ENCODE results near the gene SLC19A1. TPM values are rescaled to one million over a fixed set of nuclear protein-coding genes. Genes with fewer than 3 reads are reported as not detected.

Gene SLC19A1
- total RNA-seq, 1 experiment from 2014 or later: 8.3 TPM

DNA sequence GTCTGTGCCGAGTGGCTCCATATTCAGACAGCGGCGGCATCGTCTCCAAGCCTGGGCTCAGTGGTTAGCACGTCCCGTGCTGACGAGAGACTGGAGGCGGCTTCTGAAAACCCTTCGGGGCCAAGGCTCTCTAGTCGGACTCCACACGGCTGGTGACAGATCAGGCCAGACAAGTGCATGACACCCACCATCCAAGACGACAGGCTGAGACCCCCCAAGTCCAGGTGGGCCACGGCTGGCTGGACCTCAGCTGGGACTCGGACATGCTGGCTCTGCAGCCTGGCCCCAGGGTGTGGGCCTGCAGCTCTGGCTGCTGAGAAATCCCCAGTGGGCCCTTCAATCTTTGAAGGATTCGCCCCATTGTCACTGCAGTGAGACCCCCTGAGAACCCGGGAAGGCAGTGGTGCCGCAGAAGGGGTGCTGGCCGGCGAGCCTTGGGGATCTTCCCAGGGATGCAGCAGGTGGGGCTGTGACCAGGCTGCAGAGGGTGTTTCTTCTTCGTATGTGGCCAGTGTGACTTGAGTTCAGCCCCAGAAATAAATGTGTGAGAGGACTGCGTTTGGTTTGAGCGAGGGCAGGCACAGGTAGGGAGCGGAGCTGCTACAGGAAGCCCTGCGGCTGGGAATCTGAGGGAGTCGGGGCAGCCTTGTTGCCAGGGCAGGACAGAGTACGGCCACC is 15.9 kb upstream of the SLC19A1 start:
- no peak for DNase-seq (ENCODE audit: low read depth)

DNA sequence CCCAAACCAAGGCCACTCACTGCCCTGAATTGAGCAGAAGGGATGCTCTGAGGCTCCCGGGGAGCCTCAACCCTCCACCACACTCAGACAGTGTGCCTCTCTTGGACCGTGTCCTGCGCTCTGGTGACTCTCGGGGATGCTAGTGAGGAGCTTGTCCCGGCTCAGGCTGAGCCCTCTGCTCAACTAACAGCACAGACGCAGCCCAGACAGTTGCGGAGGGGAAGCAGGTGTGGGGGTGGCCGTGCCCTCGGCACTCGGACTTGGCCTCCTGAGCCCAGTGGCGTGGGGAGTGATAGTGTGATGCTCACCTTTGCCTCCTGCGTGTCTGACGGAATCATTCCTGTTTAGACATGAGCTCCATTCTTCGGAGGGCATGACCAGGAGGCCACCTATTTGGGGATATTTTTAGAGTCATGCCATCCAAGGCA is 15.4 kb upstream of the SLC19A1 start:
- DNase-seq (ENCODE audit: low read depth): no peak

DNA sequence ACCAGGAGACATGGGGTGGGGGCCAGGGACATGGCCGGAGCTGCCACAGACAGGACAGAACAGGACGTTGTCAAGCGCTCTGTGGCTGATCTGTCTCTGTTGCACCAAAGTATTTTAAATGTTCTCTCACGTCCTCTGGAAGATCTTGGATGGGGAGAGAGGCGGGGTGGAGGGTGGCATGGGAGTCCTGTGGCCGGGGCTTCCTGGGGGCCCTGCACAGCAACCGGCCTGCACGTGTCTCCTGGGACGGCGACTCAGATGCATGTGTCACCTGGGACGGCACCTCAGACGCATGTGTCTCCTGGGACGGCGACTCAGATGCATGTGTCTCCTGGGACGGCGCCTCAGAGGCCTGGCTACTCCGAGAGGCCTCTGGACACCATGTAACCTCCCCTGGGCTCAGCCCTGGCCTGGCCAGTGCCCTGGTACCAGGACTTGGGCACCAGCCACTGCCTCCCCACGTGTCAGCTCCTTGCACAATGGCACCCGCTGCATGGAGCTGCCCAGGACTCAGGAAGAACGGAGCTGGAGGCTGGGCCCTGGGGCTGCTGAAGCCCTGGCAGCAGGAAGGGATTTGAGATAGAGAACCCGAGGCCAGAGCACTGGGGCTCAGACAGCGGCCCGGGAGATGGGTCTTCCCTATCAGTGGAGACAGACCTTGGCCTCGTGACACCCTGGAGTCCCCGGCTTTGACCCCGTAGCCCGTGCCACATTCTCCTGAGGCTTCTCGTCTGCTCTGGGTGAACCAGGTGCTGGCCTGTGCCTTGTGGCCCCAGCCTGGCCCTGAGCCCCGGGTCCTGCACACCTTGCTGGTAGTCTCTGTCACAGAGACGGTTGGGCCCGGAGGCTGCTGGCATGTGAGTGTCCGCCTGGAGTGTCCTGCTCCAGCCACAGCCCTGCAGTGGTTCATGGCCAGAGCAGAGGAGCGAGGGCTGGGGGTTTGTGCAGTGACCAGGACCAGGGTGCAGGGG is 14.7 kb upstream of the SLC19A1 start:
- DNase-seq (ENCODE audit: low read depth): no peak

DNA sequence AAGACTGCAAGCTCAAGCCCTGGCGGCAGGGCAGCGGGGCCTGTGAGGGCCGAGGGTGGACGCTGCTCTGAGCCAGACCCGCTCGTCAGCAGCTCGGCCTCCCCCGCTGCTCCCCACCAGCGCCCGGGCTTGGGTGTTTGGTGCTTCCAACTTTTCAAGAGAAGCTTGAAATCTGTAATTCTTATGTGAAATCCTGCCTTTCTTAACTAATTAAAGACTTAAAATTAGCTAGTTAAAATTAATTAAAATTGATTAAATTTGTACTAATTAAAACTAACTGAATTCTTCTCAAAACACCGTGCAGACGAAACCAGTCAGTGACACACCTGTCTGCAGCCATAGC is 14.0 kb upstream of the SLC19A1 start:
- DNase-seq (ENCODE audit: low read depth): no peak

DNA sequence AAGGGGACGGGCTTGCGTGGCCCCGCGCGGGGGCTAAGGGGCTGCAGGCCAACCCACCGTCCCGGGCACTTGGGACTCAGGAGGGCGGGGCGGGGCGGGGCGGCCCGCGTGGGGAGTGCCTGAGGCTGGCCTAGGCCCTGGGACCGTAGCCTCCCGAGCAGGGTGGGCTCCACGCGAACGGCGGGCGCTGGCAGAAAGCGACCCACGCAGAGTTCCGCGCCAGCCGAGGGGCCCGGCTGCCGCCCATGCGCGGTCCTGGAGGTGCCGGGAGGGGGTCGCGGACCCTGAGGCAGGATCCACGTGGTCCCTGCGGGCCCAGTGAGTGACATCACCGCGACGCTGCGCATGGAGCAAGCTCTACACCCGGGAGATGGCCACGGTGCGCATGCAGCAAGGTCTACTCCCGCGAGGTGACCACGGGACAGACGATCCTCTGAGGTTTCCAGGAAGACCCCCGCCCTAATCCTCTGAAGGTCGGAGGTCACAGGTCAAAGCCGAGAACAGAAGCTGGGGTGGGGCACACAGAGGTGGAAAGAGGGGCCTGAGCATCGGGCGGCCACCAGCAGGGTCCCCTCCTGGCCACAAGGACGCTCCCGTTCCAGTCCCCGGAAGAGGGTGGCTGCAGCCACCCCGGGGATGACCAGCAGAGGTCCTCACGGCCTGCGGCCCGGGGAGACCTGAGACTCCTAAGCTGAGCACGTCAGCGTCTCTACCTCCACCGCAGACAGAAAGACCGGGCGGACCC is 13.5 kb upstream of the SLC19A1 start:
- peak; percentile 81 for DNase-seq (ENCODE audit: low read depth)

DNA sequence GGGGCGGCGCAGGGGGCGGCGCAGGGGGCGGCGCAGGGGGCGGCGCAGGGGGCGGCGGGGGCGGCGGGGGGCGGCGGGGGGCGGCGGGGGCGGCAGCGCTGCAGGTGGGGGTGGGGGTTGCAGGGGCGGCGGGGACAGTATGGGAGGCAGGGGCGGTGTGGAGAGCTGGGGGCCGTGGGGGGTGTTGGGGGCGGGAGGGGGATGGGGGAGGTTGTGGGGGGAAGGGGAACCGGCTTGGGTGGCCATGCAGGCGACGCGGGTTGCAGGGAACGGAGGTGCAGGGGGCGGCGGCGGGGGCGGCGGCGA is 13.0 kb upstream of the SLC19A1 start:
- no peak for DNase-seq (ENCODE audit: low read depth)

DNA sequence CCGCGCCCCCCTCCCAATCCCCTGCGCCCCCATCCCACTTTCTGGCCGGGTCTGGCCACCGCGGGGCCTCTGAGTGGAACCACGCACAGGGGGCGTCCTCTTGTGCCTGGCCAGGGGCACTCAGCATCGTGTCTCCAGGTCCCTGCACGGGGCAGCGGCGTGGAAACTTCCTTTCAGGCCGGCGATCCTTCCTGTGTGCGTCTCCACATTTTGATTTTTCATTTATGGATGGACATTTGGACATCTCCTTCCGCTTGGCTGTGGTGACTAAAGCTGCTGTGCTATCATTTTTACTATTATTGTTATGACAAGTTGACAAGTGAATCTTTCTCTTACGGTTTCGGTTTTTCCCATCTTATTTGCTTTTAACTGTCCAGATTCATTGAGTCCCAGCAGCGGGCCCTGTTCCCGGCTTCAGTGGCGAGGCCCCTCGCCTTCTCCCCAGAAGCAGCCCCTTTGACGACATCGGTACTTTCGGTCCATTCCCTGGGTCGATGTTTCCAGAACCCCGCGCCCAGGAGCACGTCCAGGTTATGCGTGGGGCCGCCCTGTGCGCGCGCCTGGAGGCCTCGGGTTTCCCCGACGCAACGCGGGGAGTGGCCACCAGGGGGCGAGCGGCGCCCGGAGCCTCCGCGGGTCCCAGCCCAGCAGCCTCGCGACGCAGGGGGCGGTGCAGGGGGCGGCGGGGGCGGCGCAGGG is 12.4 kb upstream of the SLC19A1 start:
- DNase-seq (ENCODE audit: low read depth): peak; percentile 60

DNA sequence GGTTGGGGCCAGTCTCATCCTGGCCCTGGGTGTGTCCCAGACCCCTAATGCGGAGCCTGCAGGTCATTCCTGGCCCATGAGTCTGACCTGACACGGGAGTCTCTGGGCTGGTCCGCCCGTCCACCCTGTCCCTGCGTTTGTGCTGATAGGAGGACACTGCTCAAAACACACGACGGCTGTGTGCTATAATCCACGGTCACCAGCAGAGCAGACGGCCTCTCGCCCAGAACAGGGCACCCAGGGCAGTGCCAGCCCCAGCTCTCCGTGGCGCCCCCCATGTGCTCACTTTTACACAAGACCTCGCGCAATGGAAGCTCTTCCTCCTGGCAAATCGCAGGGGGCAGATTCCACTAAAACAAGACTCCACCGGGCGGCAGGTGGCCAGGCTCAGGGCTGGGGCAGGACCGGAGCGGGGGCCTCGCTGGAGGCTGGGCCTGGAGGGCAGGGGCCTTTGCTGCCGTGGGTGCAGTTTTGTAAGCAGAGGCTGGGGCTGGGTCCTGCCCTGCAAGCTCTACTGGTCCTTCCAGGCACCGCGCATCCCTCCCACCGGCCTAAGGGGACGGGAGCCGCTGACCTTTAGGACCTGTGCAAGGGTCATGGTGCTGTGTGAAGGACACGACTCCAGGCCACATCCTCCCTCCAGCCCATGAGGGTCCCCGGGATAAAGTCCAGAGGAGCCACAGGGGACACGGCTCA is 10.6 kb upstream of the SLC19A1 start:
- DNase-seq (ENCODE audit: low read depth): no peak

DNA sequence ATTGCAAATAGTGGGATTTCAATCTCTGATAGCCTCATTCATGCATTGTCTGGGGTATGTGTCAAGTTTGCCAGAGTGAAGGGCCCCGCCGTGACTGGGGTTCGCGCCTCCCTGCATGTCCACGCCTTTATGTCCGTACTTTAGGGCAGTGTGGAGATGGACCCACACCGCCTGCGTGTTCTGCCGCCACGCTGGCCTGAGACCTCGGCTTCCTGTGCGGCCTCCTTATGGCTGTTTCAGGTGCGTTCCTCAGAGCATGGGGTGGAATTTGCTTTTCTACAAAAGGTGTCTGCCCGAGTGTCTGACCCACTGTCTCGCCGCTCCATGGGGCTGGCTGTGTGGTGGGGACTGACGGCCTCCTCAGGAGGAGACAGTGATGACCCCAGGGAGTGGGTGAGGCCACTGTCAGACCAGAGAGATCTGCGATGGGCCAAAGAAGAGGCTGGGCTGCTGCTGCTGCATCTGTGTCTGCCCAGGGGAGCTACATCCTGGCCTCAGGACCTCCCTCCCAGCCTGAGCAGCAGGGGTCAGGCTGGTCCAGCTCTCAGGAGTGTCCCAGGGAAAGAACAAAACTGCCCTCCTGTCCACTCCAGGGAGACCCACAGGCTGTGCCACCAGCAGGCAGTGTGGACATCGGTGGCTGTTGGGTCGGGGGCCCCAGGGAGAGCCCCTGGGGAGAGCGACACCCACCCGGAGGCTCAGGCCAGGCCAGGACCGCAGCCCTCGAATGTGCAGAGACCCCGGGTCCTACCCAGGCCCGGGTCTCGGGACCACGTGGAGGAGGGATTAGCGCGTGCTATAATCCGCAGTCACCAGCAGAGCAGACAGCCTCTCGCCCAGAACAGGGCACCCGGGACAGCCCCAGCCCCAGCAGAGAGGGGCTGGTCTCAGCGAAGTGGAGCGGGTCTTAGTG is 9.8 kb upstream of the SLC19A1 start:
- DNase-seq (ENCODE audit: low read depth): no peak

DNA sequence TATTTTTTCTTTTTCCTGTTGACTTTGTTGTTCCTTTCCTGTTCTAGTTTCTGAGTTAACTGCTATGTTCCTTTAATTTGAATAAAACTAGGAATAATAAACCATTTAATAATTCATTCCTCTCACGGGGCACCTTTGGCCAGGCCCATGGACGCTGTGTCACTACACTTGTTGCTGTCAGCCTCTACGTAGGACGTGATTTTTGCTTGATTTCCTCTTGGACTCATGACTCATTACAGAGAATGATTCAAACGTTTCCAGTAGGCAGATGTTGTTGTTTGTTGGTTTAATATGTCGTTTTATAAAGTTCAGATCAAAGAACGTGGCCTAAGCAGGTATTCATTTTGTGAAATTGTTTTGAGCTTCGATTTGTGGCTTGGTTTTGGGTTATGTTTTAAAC is 9.1 kb upstream of the SLC19A1 start:
- DNase-seq (ENCODE audit: low read depth): peak; percentile 72

DNA sequence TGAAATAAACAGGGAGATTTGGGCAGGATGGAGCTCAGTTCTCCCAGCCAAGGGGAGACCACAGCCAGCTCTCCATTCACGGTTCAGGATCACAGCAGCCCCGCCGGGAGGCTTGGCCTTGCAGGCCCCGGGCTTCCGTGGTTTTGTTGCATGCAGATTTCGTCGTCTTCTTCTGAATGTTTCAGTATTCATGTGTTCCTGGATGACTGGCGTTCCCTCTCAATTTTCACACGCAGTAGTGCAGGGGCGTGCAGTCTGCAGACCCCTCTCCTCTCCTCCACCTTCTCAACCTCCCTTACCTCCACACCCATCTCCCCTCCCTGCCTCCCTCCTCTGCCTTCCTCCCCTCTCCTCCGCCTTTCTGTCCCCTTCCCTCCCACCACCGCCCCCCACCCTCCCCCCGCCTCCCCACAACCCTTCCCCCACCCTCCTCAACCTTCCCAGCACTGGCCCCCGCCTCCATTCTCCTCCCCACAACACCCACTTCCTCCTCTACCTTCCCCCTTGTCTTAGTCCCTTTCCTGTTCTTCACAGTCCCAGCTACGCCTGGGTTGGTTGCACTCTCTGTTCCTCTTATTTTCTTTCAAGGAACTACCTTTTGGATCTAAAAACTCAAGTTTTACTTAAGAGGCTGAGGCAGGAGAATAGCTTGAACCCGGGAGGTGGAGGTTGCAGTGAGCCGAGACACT is 8.4 kb upstream of the SLC19A1 start:
- DNase-seq (ENCODE audit: low read depth): peak; percentile 18

DNA sequence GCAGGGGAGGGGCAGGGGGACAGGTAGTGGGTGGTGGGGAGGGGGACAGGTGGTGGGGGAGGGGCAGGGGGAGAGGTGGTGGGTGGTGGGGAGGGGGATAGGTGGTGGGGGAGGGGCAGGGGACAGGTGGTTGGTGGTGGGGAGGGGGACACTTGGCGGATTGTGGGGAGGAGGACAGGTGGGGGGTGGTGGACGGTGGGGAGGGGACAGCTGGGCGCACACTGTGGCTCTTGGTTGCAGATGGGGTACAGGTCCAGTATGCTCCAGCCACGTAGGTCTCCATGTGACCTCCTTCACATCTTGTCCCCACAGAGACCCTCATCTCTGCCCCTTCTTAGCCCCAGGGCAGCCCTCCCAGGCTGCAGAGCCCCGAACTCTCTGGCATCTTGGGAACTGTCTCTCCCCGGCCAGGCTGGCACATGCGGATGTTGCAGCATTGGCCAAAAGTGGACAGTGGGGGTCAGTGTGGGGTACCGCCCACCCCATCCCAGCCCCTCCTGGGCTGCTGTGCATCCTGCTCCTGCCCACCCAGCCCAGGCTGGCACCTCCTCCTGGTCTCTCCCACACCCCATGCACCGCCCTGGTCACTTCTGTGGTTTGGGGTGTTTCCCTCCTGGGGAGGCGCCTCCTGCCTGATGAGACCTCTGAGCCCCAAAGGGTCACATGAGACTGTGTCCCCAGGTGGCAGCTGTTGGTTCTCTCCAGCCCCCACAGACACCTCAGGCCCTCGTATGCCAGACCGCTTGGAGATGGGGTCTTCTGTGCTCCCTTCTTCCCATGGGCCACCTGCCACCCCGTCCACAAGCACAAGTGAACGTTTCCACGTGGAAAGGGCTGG is 7.6 kb upstream of the SLC19A1 start:
- no peak for DNase-seq (ENCODE audit: low read depth)

DNA sequence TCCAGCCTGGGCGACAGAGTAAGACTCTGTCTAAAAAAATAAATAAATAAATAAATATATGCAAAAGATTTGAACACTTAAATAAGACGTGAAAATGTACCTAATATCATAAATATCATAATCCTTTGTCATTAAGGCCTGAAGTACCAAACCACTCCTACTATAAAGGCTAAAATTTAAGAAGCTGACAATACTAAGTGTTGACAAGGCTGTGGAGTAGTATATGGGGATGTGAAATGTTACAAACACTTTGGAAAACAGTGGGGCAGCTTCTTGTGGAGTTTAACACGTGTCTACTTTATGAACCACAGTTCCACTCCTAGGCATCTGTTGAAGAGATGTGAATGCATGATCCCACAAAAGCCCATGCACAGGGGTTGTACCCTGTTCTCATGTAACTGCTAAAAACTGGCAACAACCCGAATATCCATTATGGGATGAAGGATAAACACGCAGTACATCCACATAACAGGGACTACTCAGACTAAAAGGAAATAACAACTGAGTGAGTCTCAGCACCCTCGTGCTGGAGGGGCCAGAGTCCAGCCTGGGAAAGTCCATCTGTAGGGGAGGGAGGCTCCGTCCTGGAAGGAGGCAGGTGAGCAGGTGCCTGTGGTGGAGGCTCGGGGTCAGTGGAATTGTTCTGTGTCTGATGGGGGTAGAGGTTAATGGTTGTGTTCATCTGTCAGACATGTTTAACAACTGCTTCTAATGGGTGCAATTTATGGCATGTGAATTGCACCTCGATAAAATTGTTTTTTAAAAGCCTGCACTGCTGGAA is 6.7 kb upstream of the SLC19A1 start:
- DNase-seq (ENCODE audit: low read depth): no peak

DNA sequence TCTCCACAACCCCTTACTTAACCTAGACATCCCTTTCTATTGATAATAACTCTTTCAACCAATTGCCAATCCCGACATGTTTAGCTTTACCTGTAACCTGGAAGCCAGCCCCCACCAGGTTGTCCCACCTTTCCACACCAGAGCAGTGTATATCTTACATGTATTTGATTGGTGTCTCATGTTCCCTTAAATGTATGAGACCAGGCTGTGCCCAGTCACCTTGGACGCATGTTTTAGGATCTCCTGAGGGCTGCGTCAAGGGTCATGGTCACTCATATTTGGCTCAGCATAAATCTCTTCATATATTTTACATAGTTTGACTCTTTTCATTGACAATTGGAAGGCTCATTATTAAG is 5.3 kb upstream of the SLC19A1 start:
- no peak for DNase-seq (ENCODE audit: low read depth)

DNA sequence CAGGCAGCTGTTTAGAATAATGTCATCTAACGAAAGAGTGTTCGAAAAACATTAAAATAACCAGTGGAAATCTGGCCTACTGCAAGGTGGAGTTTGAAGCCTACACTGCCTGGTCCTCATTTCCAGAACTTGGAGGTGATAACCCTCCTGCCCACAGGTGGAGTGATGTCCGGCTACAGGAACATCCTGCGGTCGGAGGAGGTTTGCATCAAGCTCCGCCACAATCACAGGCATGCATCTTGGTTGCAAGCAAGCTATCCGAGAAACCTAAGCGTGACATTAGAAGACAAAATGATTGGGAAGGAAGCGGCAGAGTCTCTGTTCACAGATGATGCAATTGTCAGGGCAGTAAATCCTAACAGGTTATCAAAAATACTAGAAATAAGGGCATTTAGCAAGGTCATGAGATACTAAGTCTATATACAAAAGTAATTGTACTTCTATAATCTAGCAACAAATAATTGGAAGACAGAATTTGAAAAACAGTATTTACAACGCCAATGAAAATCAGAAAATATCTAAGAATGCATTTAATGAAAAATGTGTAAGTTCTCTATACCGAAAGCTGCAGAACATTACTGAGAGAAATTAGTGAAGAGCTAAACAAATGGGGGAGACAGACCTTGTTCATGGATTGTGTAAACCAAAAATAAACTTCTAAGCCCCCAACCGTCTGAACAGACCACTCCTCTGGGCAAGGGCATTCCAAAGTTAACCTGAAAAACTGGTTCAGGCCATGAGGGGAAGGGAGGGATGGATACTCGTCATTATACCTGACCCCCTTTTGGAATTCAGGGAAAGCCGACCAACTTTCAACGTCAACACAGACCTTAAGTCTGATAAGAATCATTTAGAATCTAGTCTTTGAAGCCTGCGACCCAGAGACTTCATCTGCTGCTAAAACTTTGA is 4.7 kb upstream of the SLC19A1 start:
- DNase-seq (ENCODE audit: low read depth): no peak

DNA sequence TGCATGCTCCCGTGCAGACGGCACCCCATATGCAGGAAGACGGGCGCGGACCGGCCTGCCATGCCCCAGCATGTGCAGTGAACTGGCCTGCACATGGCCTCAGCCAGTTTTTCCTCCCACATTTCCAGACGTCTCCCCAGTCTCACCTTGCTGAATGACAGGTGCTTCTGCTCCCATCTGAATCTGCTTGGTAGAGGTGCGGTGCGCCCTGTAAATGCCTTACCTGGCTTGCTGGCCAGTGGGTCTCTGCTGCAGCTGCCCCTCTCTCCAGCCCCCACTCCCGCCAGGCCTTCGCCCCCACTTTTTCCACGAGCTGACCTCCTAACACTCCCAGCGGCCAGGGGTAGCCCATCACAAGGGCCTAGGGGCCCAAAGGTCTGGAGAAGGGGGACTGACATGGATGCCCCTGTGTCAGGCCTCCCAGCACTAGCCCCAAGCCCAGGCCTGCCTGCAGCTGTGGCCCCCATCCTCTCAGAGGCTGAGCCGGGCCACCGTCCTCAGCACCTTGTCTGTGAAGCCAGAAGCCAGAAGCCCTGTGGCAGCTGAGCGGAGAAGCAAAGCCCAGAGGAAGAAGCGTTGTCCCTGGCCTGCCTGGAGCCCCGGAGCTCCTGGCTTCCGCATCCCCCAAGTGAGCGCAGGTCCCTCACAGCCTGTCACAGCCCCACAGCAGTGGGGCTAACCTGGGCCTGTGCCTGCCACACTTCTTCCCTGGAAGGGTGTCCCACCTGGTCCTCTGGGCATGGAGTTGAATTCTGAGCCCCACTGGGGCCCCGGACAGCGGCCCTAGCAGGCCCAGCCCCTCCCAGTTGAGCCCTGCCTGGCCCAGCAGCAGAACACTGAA is 3.7 kb upstream of the SLC19A1 start:
- no peak for DNase-seq (ENCODE audit: low read depth)
